Left colon (tissue), 2 donors: ENCODE data around the gene PODXL. TPM values are rescaled to one million over a fixed set of nuclear protein-coding genes. Genes with fewer than 3 reads are reported as not detected.

Experiments used
- ATAC-seq: fragments of 200-7000 bp; cut with Tn5 transposase; one replicate; pipeline ENCODE4 v1.9.1; 2020; ENCODE audit warnings: mild to moderate bottlenecking, moderate library complexity
- DNase-seq, 2 donors: peaks; one replicate each; pipeline ENCODE4 v3.0.0-alpha.2; 2020
- intact Hi-C, 2 donors: fragments of 100-400 bp; cut with DNase I in 1 of 2; cut with micrococcal nuclease in 1 of 2; formaldehyde crosslinking; loops; one replicate each; pipeline versions ENCODE4 v1.11.2 to v1.14.0; 2022; cut with DNase I, micrococcal nuclease
- long read RNA-seq: library from polyadenylated mRNA; unstranded; transcript quantifications from one replicate; pipeline ENCODE4 v2.0.0, GENCODE V29; 2021
- total RNA-seq, 2 donors: library from RNA; stranded (reverse); fragmentation: NEBNext Ultra II Directional; extraction: Animal tissue kit (Norgen Biotek cat#: 25700); gene quantifications; one replicate each; pipeline ENCODE4 v1.2.1, GENCODE V29; 2021
- donor health status: DM: no; HTN: no; CAD: no.
- donor health status: DM: yes; HTN: yes; CAD: no.

PODXL gene
- total RNA-seq, result 10 to 100 TPM in 1 of 2 donors, 1 to 10 TPM in 1; 9.2 to 13.7 TPM
- long read RNA-seq, partial matches to known transcripts, result 0 of 7 reads
- long read RNA-seq, other reads (novel, unspliced or antisense), result 7 of 7 reads

DNA sequence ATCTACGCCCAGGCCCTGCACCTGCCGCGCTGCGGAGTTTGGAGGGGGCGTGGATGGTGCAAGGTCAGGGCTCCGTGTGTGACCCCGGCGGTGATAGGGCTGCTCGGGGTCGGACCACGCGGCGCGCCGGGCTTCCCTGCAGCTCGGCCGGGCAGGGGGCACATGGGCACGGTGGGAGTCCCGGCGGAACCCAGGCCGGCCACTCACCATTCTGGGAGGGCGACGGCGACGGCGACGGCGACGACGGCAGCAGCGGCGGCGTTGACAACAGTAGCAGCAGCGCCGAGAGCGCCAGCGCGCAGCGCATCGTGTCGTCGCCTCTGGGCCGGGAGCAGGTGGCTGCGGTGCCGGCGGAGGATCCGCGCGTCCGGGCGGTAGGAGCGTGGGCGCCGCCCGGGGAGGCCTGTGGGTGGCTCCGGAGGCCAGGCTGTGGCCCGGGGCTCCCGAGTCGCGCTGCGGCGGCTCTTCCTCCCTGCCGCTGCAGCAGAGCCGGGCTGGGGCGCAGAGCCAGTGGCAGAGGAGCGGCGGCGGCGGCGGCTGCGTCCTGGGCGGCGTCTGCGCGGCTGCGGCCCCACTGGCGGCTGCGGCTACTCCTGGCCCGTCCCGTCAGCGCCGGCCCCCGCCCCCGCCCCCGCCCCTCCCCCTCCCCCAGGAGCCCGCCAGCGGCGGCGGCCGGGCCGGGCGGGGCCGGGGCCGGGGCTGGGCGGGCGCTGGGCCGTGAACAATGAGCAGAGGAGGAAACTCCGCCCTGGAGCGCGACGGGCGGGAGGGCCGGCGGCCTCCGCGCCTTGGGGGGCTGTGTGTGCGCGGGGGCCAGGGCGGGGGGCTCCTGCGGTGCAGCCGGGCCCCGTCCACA is at the start of gene PODXL:
Gene PODXL (minus strand): TSS at position 576 of the 856 bp plus-strand sequence. CDS start 269 bp downstream, at position 307.
- DNase-seq (peak; percentile 64 to 76), ATAC-seq (peak; percentile 84)
- intact Hi-C loops, result loop anchor here in 1 of 2 donors (5.0 kb wide), 1 partner anchor 96 kb away; no protein-coding TSS in a partner anchor

DNA sequence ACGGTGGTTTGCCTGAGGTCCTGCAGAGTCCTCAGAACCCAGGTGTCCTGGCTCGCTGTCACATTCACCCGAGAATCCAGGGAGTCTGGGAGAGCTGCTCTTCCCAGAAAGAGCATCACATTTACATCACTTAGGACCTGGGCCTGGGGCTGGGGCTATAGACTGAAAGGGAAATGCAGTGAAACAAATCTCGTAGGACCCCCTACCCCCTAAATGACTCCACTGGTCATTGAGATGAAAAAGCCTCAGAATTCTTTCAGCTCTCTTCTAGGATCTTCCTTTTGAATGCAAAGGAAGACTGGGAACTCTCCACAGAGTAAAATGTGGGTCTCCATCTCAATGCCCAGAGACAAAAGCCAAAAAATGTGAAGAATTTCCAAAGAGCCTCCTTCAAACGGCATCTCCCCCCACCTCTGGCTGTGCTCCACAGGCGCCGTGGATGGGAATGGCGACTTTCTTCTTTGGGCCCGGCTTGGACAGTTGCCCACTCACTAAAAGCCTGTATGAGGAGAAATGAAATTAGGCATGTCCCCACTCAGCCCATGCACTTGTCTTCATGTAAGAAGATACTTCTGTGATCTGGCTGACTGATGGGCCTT is 49.0 kb upstream of the PODXL start:
- DNase-seq (no peak), ATAC-seq (no peak)
- intact Hi-C loops, result no loop called here

DNA sequence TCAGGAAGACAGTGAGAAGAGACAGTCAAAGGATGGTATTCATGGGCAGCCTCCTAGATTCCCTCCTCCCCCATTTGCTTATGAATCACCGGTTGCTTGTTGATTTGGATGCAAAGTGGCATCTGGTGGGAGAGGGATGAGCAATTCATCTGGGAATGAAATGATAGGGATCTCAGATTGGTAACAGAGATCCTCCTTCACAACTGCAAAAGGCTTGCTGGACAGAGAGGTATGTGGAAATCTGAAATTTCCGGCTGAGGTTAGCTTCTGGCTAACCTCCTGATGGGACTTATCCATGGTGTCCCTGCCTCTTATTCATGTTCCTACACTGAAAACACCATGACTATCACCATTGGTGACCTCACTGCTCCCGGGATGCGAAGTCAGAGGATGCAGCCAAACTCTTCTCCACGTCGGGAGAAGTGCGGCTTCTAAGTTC is 48.4 kb upstream of the PODXL start:
- no peak for DNase-seq
- intact Hi-C loops, result no loop called here
- no peak for ATAC-seq

DNA sequence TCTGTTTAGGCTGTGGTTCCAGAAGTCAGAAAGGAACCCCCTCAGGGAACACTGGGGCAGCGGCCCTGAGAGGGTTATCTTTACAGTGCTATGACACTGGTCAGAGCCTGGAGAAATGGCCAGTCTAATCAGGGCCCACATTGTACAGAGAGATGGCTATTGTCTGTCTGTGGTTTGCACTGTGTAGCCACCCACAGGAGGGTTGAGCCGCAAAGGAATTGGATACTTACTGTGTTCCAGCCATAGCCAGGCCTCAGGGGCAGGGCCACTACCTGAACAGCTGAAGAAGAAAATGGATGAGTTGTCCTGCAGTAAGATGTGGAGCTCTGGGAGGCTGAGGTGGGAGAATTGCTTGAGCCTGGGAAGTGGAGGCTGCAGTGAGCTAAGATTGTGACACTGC is 47.5 kb upstream of the PODXL start:
- intact Hi-C loops, result no loop called here
- DNase-seq (no peak), ATAC-seq (no peak)

DNA sequence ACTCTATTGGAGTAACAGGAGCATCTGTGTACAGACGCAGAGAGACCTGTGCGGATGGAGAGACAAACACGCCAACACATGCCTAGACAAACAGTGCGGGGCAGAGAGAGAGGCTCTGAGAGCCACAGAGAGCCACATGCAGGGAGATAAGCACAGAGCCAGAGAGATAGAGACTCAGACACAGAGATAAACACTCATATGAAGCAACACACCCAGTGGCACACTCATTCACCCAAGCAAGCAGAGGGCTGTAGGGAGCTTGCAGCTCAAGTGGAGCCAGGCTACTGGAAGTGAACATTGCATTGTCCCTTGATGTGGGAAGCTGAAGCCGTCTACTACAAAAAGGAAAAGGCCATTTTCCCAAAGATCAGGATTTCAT is 46.6 kb upstream of the PODXL start:
- DNase-seq (no peak), ATAC-seq (no peak)
- intact Hi-C loops, result no loop called here

DNA sequence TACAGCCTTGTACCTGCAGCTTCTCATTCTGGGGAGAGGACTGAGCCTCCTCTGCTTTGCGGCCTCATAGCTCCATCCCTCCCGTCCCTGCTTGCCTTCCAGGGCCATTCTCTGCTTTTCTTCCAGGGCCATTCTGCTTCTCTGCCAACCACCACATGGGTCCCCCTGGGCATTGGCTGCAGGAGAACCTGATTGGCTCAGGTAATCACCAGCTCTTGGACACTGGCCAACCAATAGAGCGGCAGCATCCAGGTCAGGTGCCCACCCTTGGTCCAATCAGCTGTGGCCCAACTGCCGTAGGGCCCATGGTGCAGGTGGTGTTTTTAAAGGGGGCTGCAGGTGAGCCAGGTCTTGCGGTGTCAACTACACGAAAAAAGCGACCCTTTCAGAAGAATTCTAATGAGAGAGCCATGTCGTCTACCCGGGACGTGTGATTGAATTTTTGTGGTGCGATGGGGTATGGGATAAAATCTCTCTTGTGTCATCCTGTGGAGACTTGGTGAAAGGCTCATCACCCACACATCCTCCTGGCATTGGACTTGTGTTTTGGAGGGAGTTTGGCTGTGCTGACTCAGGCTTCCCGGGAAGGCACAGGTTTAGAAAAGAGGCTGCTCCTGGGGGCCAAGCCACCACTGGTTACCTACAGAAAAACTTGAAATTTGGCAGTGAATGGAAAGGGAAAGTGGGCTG is 46.0 kb upstream of the PODXL start:
- no peak for ATAC-seq

DNA sequence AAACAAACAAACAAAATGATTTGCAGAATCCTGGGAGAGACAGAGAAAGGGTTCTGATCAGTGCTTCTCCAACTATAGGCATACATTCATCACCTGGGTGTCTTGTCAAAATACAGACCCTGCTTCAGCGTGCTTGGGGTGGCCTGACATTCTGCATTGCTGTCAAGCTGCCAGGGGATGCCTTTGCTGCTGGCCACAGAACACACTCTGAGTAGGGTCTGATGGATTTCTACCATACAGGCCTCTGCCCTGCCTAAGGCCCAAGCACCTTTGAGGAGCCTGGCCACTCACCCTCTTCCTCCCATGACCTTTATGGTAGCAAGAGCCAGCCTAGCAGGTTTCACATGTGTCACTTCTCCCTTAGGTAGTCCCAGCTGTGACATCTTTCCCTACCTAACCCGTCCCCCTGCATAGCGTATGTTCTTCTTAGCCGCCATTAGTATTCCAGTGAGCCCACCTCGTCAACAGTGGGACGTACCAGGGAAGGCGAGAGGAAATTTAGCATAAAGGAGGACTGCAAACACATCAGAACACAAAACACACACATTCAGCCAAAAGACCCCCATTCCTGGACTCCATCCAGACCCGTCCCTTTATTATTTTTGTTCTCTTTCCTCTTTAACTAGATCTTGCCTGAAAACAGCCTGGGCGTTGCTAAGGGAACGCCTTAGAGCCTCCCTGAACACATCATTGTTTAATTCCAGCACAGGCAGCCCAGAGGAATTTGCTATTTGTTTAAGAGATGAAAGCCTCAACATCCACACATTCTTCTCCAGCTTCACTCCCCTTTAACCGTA is 43.9 kb upstream of the PODXL start:
- DNase-seq, result no peak
- ATAC-seq, result no peak
- intact Hi-C loops, result no loop called here

More for the DNA sequence above, 46.0 kb upstream of the PODXL start:
- intact Hi-C loops, result no loop called here
- DNase-seq, result no peak

DNA sequence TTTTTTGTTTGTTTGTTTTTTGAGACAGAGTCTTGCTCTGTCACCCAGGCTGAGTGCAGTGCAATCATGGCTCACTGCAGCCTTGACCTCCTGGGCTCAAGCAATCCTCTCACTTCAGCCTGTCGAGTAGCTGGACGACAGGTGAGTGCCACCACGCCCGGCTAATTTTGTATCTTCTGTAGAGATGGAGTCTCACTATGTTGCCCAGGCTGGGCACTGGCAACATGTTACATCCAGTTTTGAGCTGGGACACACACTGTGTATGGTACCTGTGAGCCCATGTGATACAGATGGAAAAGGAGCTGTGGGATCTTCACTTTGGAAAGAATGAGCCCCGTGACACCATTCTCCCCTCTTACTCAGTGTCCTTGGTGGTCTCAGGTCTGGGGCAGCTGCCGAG is 40.4 kb upstream of the PODXL start:
- DNase-seq (no peak), ATAC-seq (no peak)
- intact Hi-C loops, result no loop called here

DNA sequence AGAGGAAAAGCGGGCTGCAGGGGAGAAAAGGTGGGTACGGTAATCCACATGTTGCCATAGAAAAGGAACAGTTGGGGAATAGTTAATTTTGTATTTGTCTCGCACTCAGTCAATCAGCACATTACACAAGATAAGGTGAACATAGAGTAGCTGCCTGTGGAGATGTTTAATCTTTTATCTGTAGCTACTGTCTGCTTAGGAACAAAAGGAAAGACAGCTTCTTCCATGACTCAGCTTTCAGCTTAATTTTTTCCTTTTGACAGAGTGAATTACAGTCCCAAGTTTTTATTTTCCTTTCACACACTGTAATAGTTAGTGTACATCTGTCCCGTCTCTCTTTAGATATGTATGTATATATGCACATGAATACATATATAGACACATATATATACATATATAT is 39.3 kb upstream of the PODXL start:
- DNase-seq, result no peak
- no peak for ATAC-seq
- intact Hi-C loops, result no loop called here

DNA sequence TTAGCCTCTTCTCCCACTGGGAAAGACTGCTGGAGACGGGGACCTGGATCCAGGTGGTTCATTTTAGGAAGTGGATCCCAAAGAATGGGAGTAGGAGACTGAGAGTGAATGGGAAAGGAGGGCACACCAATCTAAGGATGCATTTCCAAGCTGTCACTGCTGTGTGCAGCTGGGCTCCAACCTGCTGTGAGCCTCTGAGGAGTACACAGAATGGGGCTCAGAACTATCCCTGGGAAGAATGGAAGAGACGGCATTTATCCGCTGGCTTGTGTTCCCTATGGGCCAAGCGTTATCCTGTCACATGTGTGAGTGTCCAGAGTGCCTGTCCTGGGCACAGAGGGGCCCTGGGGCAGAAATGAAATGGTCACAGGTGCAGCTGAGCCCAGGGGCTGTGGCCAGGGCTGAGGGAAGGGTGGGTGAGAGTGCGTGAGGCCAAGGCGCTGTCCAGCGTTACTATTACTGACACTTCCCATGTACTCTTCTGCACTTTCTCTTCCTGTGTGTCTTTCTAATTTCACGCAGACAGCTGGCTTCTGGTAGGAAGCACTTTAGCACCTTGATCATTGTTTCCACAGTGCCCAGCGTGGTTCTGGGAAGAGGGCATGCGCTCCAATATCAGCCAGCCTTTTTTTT is 35.4 kb upstream of the PODXL start:
- ATAC-seq (no peak), DNase-seq (no peak)
- intact Hi-C loops, result no loop called here

DNA sequence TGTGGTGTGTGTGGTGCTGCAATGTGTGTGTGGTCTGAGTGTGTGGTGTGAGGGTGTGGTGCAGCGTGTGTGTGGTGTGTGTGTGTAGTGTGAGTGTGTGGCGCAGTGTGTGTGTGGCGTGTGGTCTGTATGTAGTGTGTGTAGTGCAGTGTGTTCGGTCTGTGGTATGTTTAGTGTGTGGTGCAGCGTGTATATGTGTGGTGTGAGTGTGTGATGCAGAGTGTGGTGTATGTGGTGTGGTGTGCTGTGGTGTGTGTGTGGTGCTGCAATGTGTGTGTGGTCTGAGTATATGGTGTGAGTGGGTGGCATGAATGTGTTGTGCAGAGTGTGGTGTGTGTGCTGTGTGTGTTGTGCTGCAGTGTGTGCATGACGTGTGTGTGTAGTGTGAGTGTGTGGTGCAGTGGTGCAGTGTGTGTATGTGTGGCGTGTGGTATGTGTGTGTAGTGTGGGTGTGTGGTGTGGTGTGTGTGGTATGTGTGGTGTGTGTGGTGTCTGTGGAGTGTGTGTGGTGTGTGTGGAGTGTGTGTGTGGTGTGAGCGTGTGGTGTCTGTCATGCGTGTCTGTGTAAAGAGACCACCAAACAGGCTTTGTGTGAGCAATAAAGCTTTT is 31.0 kb upstream of the PODXL start:
- intact Hi-C loops, result no loop called here
- DNase-seq, result no peak
- ATAC-seq, result no peak

DNA sequence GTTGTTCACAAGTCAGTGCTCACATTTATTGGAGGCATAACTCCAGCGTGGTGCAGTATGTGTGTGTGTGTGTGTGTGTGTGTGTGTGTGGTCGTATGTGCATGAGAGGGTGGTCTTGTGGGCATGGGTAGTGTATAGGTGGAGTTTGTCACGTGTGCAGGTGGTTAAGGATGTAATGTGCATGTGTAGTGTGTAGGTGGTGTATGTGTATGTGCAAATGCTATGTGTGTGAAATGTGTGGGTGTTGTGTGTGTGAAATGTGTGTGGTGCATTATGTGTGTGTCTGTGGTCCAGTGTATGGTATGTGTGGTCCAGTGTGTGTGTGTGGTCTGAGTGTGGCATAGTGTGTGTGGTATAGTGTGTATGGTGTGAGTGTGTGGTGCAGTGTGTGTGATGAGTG is 30.3 kb upstream of the PODXL start:
- ATAC-seq (no peak), DNase-seq (no peak)
- intact Hi-C loops, result no loop called here

DNA sequence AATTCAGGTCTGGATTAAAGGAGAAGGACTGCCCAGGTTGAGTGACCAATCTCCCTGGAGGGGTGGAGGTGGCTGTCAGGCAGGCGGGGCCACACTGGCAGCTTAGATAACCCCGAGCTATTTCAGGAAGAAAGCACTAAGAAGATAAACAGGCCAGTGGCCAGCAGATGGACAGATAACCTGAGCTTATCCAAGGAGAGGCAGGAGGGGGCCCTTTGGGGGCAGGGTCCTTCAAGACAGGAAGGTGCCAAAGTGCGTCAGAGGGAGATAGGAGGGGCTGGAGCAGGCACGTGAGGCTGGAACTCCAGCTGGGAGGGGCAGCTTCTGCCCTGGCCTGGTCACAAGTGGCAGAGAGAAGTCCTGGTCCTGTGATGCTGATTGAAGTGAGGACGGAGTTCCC is 29.8 kb upstream of the PODXL start:
- intact Hi-C loops, result no loop called here
- peak; percentile 89 for ATAC-seq
- peak; percentile 25 to 32 for DNase-seq

DNA sequence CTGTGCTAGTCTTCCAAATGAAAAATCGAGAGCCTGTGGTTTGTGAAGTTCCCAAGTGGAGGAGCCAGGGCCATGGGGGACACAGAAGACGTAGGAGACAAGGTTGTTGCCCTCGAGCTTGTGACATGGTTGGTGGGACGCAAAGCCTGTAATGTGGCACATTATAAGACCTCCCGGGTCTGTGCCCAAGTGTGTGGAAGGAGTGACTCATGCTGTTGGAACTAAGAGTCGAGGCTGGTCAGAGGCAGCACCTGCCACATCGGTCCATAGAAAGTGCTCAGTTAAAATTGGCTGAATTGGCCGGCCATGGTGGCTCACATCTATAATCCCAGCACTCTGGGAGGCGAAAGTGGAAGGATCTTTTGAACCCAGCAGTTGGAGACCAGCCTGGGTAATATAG is 27.0 kb upstream of the PODXL start:
- intact Hi-C loops, result no loop called here
- no peak for DNase-seq

DNA sequence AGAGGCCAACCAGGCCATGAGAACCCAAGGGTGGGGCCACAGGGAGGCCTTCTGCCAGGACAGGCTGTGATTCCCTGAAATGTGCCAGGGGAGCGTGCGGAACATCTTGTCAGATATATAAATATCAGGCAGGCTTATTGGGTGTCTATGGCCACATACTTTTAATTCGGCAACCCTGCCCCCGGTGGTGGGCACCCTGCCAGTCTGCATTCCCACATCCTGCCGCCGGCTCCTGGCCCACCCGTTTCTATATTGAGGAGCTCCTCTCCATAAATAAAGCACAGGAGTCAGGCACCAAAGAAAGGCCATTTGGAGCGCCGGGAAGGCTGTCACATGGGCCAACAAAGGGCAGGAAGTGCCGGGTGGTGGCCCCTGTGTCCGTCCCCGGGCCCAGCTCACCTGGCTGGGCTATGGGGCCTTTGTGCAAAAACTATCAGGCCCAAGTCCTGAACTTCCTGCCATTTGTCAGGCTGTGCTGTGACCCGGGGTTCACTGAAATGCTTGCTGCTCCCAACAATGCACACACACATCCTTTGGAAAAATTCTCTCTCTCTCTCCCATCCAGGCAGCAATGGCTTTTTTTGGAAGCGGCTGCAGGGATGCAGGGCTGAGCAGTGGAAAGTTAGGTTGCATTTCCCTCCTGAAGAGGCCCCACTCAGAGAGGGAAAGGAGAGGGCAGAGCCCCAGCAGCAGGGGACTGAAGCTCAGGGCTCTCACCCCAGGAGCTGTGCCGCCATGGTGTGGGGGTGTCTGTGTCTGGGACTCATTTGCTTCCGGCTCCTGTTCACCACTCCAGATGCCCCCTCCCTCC is 25.0 kb upstream of the PODXL start:
- ATAC-seq, result no peak
- DNase-seq, result no peak
- intact Hi-C loops, result no loop called here

More for the DNA sequence above, 27.0 kb upstream of the PODXL start:
- ATAC-seq, result no peak

DNA sequence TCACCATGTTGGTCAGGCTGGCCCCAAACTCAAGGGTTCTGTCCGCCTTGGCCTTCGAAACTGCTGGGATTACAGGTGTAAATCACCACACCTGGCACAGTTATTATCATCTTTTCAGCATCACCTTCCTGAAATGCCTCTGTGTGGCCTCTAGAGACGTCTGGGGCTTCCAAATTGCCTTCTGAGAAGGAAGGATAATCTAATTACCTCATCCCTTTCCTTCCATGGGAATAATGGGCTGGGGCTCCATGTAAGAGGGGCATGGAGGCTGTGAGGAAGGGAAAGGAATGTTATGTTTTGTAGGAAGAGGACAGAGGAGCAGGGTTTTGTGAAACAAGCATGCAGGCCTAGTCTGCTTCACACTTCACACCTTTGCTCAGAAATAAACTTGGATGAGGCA is 22.2 kb upstream of the PODXL start:
- intact Hi-C loops, result no loop called here
- DNase-seq (no peak), ATAC-seq (no peak)

DNA sequence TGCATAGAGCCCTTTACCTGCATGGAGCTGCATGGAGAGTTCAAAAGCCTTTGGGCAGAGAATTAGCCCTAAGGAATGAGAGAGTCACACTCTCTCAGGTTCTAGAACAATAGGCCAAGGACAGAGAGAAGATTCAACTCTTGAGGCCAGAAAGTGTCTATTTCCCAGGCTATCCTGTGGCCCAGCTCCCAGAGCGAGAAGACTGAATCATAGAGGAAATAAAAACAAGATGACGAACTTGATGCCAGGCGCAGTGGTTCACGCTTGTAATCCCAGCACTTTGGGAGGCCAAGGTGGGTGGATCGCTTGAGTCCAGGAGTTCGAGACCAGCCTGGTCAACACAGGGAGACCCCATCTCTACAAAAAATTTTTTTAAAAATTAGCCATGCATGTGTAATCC is 18.3 kb upstream of the PODXL start:
- intact Hi-C loops, result no loop called here
- ATAC-seq, result no peak
- no peak for DNase-seq
